Muscle layer of colon (tissue), 2 donors: ENCODE data around the gene DPP4.

ENCODE experiments used
- H3K27ac ChIP-seq: one replicate; pipeline ENCODE4 v1.7.0; 2013; ENCODE audit warnings: low read depth, mild to moderate bottlenecking, low read length, moderate library complexity
- H3K27me3 ChIP-seq, 2 donors: one replicate each; pipeline ENCODE4 v1.7.0; 2013; ENCODE audit warnings: low read length in 2 of 2, mild to moderate bottlenecking in 2 of 2; ENCODE audit not compliant: insufficient read depth in 2 of 2, control insufficient read depth in 1 of 2
- H3K36me3 ChIP-seq: one replicate; pipeline ENCODE4 v1.7.0; 2013; ENCODE audit warnings: mild to moderate bottlenecking, low read length; ENCODE audit not compliant: insufficient read depth
- H3K4me1 ChIP-seq: one replicate; pipeline ENCODE4 v1.7.0; 2013; ENCODE audit warnings: mild to moderate bottlenecking, low read length; ENCODE audit not compliant: insufficient read depth
- H3K4me3 ChIP-seq, 2 donors: one replicate each; pipeline ENCODE4 v1.7.0; 2013; ENCODE audit warnings: low read length in 2 of 2, low read depth in 1 of 2, mild to moderate bottlenecking in 1 of 2, moderate library complexity in 1 of 2
- H3K9ac ChIP-seq: one replicate; pipeline ENCODE4 v1.7.0; 2013; ENCODE audit warnings: low read length
- H3K9me3 ChIP-seq: one replicate; pipeline ENCODE4 v1.7.0; 2013; ENCODE audit warnings: mild to moderate bottlenecking, low read length
- donor health status: abdominal sarcoma.
- donor health status: Adenocarcinoma of cecum.

Gene DPP4

DNA sequence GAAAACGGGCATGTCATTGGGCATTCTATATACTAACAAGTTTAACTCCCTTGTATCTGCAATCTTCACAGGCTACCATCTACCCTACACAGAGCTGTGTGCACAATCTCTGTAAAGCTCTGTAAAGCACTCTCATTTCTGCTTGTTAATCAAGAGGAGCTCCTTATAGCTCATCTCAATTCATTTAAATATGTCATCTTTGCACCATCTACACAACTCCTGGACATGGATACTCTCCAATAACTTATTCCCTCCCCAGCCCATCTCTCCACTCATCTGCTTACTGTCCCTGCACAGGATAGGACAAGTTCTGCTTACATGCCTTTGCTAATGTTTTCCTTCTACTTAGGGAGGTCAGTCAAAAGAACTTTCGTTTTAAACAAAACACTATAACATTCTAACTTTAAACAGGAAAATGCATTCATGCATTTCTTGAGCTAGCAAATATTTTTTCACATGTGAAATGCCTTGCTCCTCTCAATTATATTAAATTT, 61.4 kb downstream of the DPP4 start:
- Histone ChIP-seq H3K4me1 (peaks cover 9% of the 10 kb centered on the region), H3K27ac (no peak overlapping the region), H3K4me3 (no peak overlapping the region), H3K36me3 (no peaks in the 10 kb centered on the region), H3K27me3 (no peaks in the 10 kb centered on the region), H3K9me3 (no peaks in the 10 kb centered on the region), H3K9ac (no peak overlapping the region)

DNA sequence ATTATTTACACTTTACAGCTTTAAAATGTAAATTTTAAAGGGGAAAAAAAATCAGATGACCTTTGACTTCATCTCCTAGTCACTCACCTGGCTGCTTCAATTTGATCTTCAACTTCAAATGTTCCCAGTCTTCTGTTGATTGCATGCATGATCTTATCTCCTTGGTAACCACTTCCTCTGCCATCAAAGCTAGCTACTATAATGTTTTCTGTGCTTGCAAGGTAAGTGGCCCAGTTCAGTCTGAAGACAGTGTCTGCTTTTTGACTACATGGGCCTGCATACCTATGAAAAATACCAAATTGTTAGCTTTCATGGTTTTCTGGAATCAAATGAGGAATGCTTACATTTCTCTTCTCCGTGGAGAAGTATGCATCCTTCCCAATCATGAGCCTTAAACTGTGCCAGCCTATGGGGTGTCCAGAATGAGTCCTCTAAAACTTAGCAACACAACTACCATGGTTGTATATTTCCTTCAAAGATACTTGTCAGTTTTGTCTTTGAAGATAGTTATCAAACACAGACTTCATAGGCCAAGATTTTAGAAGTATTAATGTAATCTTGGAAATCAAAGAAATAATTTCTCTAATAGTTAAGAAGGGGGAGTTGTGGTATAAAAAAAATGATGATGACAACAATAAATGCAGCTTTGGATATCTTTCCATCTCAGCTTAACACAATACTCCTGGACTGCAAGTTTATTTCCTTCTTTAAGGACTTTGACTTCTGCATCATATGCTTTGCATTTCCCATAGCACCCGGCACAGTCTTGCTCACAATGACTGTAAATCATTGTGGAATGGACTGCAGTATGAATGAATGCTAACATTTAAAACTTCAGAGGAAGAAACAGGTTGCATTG, 62.1 kb downstream of the DPP4 start:
- no peaks in the 10 kb centered on the region for H3K36me3 ChIP-seq
- no peak overlapping the region for H3K4me3 ChIP-seq
- no peak overlapping the region for H3K27ac ChIP-seq
- H3K27me3 ChIP-seq: no peaks in the 10 kb centered on the region
- H3K4me1 ChIP-seq: peaks cover 9% of the 10 kb centered on the region
- no peak overlapping the region for H3K9ac ChIP-seq
- no peaks in the 10 kb centered on the region for H3K9me3 ChIP-seq

DNA sequence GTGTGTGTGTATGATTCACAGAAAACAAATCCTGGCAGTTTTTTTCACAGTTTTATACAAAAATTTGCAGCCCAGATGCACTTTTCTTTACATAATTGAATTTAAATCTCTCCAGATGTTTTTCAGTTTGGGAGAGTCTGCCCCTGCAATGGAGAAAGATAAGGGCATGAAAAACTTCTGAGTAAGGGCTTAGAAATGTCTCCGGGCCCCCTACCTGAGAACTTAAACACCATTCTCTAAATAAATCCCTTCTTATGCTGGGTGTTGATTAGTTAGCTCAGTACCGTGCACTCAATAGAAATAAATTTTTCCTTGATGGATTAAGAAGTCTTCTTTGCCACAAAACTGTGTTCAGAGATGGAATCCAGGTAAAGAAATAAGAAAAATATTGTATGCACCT, 64.5 kb downstream of the DPP4 start:
- H3K27ac ChIP-seq: no peak overlapping the region
- H3K4me3 ChIP-seq: no peak overlapping the region
- no peak overlapping the region for H3K9ac ChIP-seq
- H3K27me3 ChIP-seq: no peaks in the 10 kb centered on the region
- H3K36me3 ChIP-seq: no peaks in the 10 kb centered on the region
- H3K9me3 ChIP-seq: no peaks in the 10 kb centered on the region
- H3K4me1 ChIP-seq: peaks cover 9% of the 10 kb centered on the region

DNA sequence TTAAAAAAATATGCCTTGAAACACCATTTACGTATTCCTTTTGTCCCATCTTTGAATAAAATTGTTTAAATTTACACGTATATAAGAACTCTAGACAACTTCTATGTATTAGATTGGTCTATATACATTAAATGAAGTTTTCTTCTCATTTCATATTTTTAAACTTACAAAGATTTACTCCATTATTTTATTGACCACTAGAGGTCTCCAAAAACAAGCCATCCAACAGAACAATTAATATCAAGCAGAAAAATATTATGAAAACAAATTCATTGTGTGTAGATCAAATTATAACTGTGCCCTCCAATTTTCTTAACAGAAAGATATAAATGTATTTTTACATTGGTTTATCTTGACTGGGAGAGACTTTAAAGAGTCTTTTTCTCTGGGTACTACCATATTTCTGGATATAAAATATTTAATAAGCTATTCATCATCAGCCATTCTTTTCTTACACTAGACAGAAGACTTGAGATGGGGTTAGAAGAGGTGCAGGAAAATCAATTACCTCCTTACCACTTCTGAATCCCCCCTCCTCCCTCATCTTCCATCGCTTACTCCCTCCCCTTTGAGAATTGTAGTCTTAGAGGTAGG, 66.5 kb downstream of the DPP4 start:
- H3K4me1 ChIP-seq: peaks cover 7% of the 10 kb centered on the region
- H3K4me3 ChIP-seq: no peak overlapping the region
- H3K27ac ChIP-seq: no peak overlapping the region
- H3K9me3 ChIP-seq: no peaks in the 10 kb centered on the region
- no peak overlapping the region for H3K9ac ChIP-seq
- peaks cover 2% of the 10 kb centered on the region for H3K36me3 ChIP-seq
- no peaks in the 10 kb centered on the region for H3K27me3 ChIP-seq

DNA sequence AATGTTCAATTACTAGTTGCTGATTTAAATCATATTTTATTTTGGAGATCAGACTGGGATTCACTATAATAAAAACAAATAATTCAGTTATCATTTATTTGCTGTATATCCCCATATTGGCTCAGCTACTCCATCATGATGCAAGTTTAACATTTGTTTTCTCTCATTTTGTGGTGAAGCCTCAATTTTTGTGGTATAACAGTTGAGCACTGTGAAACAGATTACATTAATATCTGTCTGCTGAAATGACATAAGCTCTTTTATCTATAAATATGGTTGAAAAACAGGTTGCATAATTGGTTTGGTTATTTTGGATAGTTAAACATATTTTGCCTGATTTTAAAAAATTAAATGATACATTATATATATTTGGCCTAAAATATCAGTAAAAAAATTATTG, 67.7 kb downstream of the DPP4 start:
- H3K27ac ChIP-seq: no peak overlapping the region
- H3K4me3 ChIP-seq: no peak overlapping the region
- no peaks in the 10 kb centered on the region for H3K4me1 ChIP-seq
- H3K9me3 ChIP-seq: no peaks in the 10 kb centered on the region
- H3K9ac ChIP-seq: no peak overlapping the region
- peaks cover 2% of the 10 kb centered on the region for H3K36me3 ChIP-seq
- no peaks in the 10 kb centered on the region for H3K27me3 ChIP-seq

DNA sequence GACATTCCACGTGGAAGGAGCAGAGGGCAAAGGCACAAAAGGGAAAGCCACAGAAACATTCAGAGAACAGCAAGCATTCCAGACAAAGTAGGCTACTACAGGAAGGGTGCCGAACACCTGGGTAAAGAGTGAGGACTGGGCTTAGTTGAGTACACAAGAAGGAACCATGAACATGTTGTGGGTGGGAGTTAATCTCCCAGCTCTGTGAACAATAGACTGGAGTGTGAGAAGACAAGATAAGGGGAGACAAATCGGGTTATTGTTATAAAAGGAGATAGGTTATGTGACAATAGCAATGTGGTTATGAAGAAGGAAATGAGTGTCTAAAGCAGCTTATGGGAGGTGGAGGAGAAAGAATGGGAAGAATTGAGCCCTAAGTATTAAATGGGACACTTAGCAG, 70.0 kb downstream of the DPP4 start:
- Histone ChIP-seq H3K36me3 (peaks cover 2% of the 10 kb centered on the region), H3K27ac (no peak overlapping the region), H3K4me3 (no peak overlapping the region), H3K9me3 (no peaks in the 10 kb centered on the region), H3K27me3 (no peaks in the 10 kb centered on the region), H3K4me1 (no peaks in the 10 kb centered on the region), H3K9ac (no peak overlapping the region)

DNA sequence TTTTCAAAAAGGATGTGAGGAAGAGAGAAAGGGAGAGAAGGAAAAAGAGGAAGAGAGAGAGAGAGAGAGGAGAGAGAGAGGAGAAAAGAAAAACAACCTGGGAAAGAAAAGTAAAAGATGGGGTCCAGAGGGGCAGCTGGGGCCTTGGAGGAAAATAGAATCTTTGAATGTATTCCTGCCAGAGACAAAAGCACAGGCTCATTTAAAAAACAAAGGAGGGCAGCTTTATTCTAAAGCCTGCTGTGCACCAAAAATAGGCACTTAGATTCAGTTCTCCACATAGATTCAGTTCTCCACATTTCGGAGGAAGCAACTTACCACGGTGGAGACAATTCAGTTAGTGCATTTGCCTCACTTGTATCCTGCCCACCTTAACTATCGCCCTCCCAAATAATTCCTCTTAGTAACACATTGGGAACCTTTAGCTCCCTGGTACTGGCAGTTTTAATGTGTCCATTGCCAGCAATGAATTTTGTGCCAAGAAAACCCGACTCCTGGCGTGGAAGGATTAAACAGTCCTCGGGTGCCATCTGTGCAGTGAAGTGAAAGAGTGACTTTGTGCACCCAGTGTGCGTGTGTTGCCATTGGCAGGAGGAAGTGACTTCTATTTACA, 71.3 kb downstream of the DPP4 start:
- peaks cover 2% of the 10 kb centered on the region for H3K36me3 ChIP-seq
- H3K27ac ChIP-seq: no peak overlapping the region
- no peaks in the 10 kb centered on the region for H3K4me1 ChIP-seq
- H3K9ac ChIP-seq: no peak overlapping the region
- H3K4me3 ChIP-seq: no peak overlapping the region
- no peaks in the 10 kb centered on the region for H3K9me3 ChIP-seq
- H3K27me3 ChIP-seq: no peaks in the 10 kb centered on the region

DNA sequence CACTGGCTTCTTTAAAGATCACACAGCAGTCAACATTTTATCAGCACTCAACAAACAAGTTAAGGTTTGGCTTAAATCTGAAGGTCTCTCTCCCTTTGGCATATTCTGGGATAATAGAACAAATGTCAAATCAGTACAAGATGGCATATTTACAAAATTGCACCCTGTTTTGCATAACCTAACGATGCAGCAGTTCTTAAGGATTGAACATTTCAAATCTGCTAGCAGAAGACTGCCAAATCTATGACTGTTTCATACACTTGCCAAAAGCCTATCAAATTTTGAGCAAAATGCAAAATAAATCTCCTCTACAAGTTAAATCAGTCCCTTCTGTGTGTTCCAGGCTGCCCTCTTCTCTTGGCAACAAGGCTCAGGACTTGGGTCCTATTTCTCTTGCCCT, 73.6 kb downstream of the DPP4 start:
- Histone ChIP-seq H3K4me1 (no peaks in the 10 kb centered on the region), H3K27me3 (no peaks in the 10 kb centered on the region), H3K9ac (no peak overlapping the region), H3K4me3 (no peak overlapping the region), H3K27ac (no peak overlapping the region), H3K9me3 (no peaks in the 10 kb centered on the region), H3K36me3 (peaks cover 2% of the 10 kb centered on the region)

DNA sequence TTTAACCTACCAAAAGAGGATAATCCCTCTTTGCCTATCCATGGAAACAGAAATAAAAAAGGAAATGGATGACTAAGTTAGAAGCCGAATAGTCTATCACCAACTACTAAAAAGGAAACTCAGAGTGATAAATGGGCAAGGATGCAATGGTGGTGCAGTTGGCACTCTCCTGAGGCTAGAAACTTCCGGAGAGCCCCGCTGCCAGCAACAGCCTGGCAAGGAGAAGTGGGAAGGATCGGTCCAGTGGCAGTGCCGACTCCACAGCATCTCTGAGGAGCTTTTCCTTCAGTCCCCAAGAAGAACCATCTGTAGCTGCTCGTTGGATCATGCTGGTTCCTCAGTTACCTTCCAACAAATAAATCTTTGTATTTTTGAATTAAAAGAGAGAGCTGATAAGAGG, 74.7 kb downstream of the DPP4 start:
- no peak overlapping the region for H3K27ac ChIP-seq
- H3K27me3 ChIP-seq: no peaks in the 10 kb centered on the region
- H3K36me3 ChIP-seq: peaks cover 8% of the 10 kb centered on the region
- H3K9ac ChIP-seq: no peak overlapping the region
- no peaks in the 10 kb centered on the region for H3K9me3 ChIP-seq
- no peak overlapping the region for H3K4me3 ChIP-seq
- no peaks in the 10 kb centered on the region for H3K4me1 ChIP-seq

DNA sequence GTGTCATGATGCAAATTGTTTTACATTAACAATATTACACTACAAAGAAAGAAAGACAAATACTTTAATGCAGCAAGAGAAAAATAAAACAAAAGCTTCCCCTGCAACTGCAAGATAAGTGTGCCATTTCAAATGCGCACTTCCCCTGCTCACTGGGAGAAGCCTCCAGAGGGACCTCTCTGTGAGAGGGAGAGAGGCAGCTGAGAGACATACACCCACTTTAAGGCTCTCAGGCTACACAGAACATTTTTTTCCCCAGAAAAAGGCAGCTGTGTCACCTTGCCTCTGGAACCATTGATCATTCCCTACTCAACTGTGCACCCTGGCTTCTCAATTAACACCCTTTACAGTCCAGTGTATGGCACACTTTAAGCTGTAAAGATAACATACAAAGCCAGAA, 75.2 kb downstream of the DPP4 start:
- no peak overlapping the region for H3K27ac ChIP-seq
- no peaks in the 10 kb centered on the region for H3K9me3 ChIP-seq
- no peak overlapping the region for H3K9ac ChIP-seq
- H3K4me3 ChIP-seq: no peak overlapping the region
- H3K27me3 ChIP-seq: no peaks in the 10 kb centered on the region
- no peaks in the 10 kb centered on the region for H3K4me1 ChIP-seq
- H3K36me3 ChIP-seq: peaks cover 9% of the 10 kb centered on the region

DNA sequence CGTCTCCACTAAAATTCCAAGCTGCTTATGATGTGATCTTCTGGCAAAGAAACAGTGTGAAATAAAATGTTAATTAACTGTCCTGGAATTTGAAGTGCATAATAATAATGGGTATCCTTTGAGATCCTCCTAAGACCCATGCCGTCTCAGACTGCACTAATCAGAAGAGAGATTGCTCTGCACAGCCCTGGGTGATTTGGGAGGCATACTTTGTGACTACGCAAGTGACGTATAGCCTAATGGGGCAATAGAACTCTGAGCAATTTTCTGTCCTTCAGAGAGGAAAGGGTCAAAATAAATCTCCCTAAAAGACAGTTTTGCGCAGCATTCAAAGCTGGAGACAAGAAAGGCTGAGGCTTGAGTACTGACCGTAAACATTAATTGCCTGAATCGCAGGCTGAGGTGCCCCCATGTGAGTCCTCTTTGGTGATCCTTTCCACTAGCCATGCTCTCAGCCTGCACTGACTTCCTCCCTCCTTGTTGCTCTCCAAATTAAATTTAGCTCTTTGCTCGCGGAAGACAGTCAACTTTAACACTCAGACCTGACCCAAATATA, 76.0 kb downstream of the DPP4 start:
- Histone ChIP-seq H3K27me3 (no peaks in the 10 kb centered on the region), H3K4me1 (no peaks in the 10 kb centered on the region), H3K9ac (no peak overlapping the region), H3K4me3 (no peak overlapping the region), H3K27ac (no peak overlapping the region), H3K36me3 (peaks cover 8% of the 10 kb centered on the region), H3K9me3 (no peaks in the 10 kb centered on the region)
